Esophagus muscularis mucosa (tissue), 4 donors: ENCODE results near the gene CUEDC2.

ENCODE experiments used
- CTCF ChIP-seq, 3 experiments: fragments of 200-600 bp in 2 of 3; fragments of 450-650 bp in 1 of 3; sonication (generic) in 2 of 3; IDR thresholded peaks; one replicate each; pipeline ENCODE4 v1.5.1; 2017 to 2019; ENCODE audit warnings: antibody characterized with exemption in 3 of 3, mild to moderate bottlenecking in 2 of 3, moderate library complexity in 1 of 3
- EP300 ChIP-seq: sonication (generic); formaldehyde crosslinking; IDR thresholded peaks from one replicate; pipeline ENCODE4 v1.6.1; 2017; ENCODE audit warnings: antibody characterized with exemption
- POLR2A ChIP-seq: fragments of 450-650 bp; IDR thresholded peaks from one replicate; pipeline ENCODE4 v1.6.1; 2017; ENCODE audit warnings: antibody characterized with exemption, moderate library complexity, mild to moderate bottlenecking, low read depth
- POLR2AphosphoS5 ChIP-seq, 2 donors: sonication (generic); formaldehyde crosslinking; IDR thresholded peaks; one replicate each; pipeline ENCODE4 v1.6.1; 2017; ENCODE audit warnings: antibody characterized with exemption in 2 of 2

- peak in 1 of 3 experiments; percentile 25 for TF ChIP-seq CTCF (IDR thresholded peaks at IDR 0.05)
- TF ChIP-seq POLR2AphosphoS5 (IDR thresholded peaks at IDR 0.05): peak; percentile 77 to 94
- TF ChIP-seq POLR2A: no peak
- TF ChIP-seq EP300: no peak
These were observed at the start of gene CUEDC2 for GRCh38 chr10:102432162-102432950.
